Measurements from ENCODE around the gene KIF3C.

Gene KIF3C

DNA sequence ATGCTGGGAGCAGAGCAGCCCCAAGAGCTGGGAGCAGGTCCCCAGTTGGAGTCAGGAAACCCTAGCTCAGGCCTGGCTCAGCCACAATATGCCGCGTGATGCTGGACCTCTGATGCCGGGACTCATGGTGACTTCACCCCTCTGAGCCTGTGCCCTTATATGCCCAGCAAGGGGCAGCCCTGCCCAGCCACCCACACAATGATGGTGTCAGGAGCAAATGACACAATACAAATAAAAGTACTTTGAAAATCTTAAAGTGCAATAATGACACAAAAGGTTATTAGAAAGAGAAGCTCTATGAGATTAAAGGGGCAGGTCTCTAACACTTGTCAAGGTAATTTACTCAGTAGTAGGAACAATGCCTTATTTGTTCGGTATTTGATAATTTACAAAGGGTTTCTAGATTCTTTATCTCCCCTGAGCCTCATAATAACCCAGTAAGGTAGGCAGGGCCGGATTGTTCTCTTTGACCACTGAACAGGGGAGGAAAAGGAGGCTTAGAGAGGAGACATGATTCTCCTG, 18.3 kb upstream of the KIF3C start:
- in situ Hi-C loops (cut with HindIII; ENCODE audit: low sequenced_read_pairs) = no loop called here

DNA sequence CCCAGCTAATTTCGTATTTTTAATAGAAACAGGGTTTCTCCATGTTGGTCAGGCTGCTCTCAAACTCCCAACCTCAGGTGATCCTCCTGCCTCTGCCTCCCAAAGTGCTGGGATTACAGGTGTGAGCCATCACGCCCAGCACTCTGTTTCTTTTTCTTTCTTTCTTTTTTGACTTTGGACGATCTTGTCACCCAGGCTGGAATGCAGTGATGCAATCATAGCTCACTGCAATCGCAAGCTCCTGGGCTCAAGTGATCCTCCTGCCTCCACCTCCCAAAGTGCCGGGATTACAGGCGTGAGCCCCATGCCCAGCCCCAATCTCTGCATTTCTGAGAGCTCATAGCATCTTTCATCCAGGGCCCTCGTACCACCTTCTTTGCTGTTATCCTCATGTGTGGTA, 17.1 kb upstream of the KIF3C start:
- in situ Hi-C loops (cut with HindIII; ENCODE audit: low sequenced_read_pairs) = loop anchor here (10.0 kb wide), 1 partner anchor 135 kb away; no protein-coding TSS in a partner anchor

DNA sequence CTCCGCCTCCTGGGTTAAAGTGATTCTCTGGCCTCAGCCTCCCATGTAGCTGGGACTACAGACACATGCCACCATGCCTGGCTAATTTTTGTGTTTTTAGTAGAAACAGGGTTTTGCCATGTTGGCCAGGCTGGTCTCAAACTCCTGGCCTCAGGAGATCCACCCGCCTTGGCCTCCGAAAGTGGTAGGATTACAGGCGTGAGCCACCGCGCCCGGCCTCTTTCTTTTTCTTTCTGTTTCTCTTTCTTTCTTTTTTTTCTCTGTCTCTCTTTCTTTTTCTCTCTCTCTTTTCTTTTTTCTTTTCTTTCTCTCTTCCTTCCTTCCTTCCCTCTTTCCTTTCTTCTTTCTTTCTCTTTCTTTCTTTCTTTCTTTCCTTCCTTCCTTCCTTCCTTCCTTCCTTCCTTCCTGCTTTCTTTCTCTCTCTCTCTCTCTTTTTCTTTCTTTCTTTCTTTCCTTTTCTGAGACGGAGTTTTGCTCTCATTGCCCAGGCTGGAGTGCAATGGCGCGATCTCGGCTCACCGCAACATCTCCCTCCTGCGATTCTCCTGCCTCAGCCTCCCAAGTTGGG, 16.6 kb upstream of the KIF3C start:
- in situ Hi-C loops (cut with HindIII; ENCODE audit: low sequenced_read_pairs) = loop anchor here (10.0 kb wide), 1 partner anchor 134 kb away; no protein-coding TSS in a partner anchor

GRCh38 chr2:25996844-25997243, 14.5 kb upstream of the KIF3C start:
- in situ Hi-C loops (cut with HindIII; ENCODE audit: low sequenced_read_pairs) = loop anchor here (10.0 kb wide), 1 partner anchor 132 kb away; no protein-coding TSS in a partner anchor

- in situ Hi-C loops (cut with HindIII; ENCODE audit: low sequenced_read_pairs) = loop anchor here (5.0 to 10.0 kb wide), 2 partner anchors 73 to 130 kb away; no protein-coding TSS in a partner anchor
Observed at GRCh38 chr2:25994509-25994908, 12.2 kb upstream of the KIF3C start.

- in situ Hi-C loops (cut with HindIII; ENCODE audit: low sequenced_read_pairs) = loop anchor here (5.0 to 10.0 kb wide), 2 partner anchors 74 to 128 kb away; no protein-coding TSS in a partner anchor
Observed at GRCh38 chr2:25993049-25993448, 10.8 kb upstream of the KIF3C start.

- in situ Hi-C loops (cut with HindIII; ENCODE audit: low sequenced_read_pairs) = loop anchor here (5.0 to 10.0 kb wide), 2 partner anchors 75 to 128 kb away; no protein-coding TSS in a partner anchor
Observed at GRCh38 chr2:25992556-25992955, 10.3 kb upstream of the KIF3C start.

GRCh38 chr2:25991965-25992364, 9.7 kb upstream of the KIF3C start:
- in situ Hi-C loops (cut with HindIII; ENCODE audit: low sequenced_read_pairs) = loop anchor here (5.0 to 10.0 kb wide), 2 partner anchors 75 to 127 kb away; no protein-coding TSS in a partner anchor

- in situ Hi-C loops (cut with HindIII; ENCODE audit: low sequenced_read_pairs) = no loop called here
Observed at GRCh38 chr2:25989154-25989553, 6.9 kb upstream of the KIF3C start.

- in situ Hi-C loops (cut with HindIII; ENCODE audit: low sequenced_read_pairs) = no loop called here
Observed at GRCh38 chr2:25988134-25988533, 5.8 kb upstream of the KIF3C start.

- in situ Hi-C loops (cut with HindIII; ENCODE audit: low sequenced_read_pairs) = no loop called here
Observed at GRCh38 chr2:25983735-25984134, 1.4 kb upstream of the KIF3C start.

DNA sequence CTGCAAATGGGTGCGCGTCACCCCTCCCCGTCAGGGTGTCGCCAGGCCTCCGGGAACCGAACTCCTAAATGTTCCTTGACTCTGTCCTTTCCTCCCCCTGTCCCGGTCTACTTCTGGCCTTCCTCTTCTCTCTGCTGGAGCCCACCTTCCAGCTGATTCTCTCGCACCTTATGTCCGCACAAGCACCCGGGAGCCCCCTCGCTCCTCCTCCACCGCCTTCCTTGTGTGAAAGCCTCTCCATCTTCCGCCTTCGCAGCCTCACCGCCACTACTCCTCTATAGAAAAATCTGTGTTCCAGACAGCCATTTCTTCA, 627 bp upstream of the KIF3C start:
- in situ Hi-C loops (cut with HindIII; ENCODE audit: low sequenced_read_pairs) = no loop called here

DNA sequence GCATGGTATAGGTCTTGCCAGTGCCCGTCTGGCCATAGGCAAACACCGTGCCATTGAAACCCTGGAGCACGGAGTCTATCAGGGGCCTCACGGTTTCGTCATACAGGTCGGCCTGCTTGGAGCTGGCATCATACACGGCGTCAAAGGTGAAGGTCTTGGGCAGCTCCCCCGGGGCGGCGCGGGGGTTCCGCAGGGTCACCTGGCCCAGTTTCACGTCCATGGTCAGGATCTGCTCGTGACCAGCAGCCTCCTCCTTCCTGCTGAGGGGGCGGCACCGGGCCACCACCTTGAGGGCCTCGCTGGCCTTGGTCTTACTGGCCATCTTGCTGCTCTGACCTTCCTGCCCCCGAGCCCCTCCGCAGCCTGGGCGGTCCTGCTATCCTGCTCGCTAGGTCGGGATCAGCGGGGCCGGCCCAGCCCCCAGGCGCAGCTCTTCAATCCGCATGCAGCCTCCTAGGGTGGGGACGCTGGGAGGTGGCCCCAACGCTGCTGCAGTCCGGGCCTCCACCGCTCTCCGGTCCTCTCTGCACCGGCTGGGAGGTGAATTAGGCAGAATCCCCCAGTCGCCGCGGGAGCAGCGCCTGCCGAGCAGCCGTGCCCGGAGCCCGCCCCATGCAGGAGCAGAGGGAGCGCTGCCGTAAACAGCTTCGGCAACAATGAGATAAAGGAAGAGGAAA, 563 bp downstream of the KIF3C start:
- in situ Hi-C loops (cut with HindIII; ENCODE audit: low sequenced_read_pairs) = no loop called here

DNA sequence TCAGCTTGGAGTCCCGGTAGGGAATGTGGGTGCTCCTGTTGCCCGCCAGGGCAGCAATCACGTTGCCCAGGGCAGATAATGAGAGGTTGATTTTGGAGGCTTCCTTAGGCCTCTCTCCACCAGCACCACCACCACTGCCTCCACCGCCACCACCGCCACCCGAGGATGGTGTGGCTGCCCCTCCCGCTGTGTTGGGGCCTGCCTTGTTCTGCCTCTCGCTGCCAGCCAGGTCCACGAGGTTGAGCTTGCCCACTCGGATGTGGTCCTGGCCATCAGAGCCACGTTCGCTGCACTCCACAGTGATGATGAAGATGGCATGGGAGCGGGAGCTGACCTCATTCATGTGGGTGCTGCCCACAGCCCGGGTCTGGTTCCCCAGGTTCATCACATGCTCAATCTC, 1.3 kb downstream of the KIF3C start:
- in situ Hi-C loops (cut with HindIII; ENCODE audit: low sequenced_read_pairs) = no loop called here

GRCh38 chr2:25980076-25980887, 2.0 kb downstream of the KIF3C start:
- in situ Hi-C loops (cut with HindIII; ENCODE audit: low sequenced_read_pairs) = no loop called here

- in situ Hi-C loops (cut with HindIII; ENCODE audit: low sequenced_read_pairs) = no loop called here
Observed at GRCh38 chr2:25979001-25979400, 3.3 kb downstream of the KIF3C start.

DNA sequence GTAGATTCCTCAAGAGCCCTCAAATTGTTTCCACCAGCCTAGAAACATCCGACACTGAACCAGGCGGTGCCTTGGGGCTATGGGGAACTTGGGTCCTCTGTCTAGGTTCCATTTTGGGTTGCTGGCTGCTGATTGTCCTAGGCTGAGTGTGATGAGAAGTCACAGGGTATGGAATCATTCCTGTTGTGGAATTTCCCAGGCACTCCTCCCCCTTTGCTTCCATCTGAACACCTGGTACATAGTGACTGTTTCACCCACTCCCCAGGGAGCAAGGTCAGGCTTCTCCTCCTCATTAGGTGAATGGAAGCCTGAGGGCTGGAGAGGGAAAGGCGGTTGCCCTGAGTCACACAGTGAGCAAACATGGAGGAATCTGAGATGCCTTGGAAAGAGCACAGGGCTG, 4.5 kb downstream of the KIF3C start:
- in situ Hi-C loops (cut with HindIII; ENCODE audit: low sequenced_read_pairs) = no loop called here

GRCh38 chr2:25976983-25977741, 5.1 kb downstream of the KIF3C start:
- in situ Hi-C loops (cut with HindIII; ENCODE audit: low sequenced_read_pairs) = no loop called here

DNA sequence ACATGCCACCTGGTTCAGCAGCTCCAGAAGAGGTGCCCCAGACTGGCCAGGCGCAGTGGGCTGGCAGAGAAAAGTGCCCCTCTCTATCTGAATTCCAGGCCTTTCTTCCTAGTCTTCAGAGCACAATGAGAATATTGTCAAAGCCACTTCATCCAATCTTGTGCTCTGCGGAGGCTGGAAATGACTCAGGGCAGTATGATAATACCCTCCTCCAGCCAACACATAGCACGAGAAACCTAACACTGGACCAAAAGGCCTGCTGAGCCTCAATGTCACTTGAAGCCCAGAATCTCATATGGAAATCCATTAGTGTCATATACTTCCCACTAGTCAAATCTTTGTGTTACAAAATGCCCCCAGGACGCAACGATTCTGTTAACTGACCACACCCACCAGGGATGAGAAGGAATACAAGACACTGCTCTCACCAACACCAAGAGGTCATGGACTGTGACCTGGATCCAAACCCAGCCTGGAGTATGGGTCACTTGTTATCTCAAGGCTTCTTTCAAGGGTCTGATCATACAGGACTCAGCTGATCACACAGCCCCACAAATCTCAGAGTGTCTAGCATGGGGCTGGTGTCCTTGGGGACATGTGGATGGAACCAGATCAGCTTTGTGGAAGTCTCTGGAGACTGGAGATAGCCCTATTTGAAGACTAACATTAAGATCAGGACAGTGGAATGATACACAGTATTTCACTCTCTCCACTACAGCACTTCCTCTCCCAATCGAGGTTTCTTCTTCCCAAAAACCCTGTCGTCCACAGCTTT, 10.1 kb downstream of the KIF3C start:
- in situ Hi-C loops (cut with HindIII; ENCODE audit: low sequenced_read_pairs) = no loop called here

DNA sequence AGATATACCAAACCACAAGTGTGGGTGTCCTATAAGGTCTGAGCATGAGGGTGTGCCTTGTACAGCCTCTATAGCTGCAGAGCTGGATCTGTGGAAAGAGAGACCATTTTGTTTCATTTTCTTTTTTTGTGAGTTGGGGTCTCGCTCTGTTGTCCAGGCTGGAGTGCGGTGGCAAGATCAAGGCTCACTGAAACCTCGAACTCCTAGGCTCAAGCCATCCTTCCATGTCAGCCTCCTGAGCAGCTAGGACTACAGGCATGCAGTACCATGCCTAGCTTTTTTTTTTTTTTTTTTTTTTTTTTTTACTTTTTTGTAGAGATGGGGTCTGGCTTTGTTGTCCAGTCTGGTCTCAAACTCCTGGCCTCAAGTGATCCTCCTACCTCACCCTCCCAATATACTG, 10.7 kb downstream of the KIF3C start:
- in situ Hi-C loops (cut with HindIII; ENCODE audit: low sequenced_read_pairs) = no loop called here

All from endothelial cell of hepatic sinusoid (primary cell).